Measurements from ENCODE around the gene SH3BGR.

The SH3BGR gene

GRCh38 chr21:39519835-39520234 is 68.1 kb downstream of the SH3BGR start:
- in situ Hi-C loops (cut with MboI; ENCODE audit: low pct_unique_long_range_greater_than_20kb, low sequenced_read_pairs, unreplicated experiment): no loop called here
- no peak for DNase-seq (ENCODE audit: low spot score)
- TF ChIP-seq CTCF (IDR thresholded peaks at IDR 0.05; ENCODE audit: extremely low read depth, insufficient read depth, missing control alignments): no peak

- in situ Hi-C loops (cut with MboI; ENCODE audit: low pct_unique_long_range_greater_than_20kb, low sequenced_read_pairs, unreplicated experiment): no loop called here
These were observed 71.6 kb downstream of the SH3BGR start for GRCh38 chr21:39523399-39523798.

GRCh38 chr21:39523915-39524314 is 72.1 kb downstream of the SH3BGR start:
- in situ Hi-C loops (cut with MboI; ENCODE audit: low pct_unique_long_range_greater_than_20kb, low sequenced_read_pairs, unreplicated experiment): no loop called here
- DNase-seq (ENCODE audit: low spot score): no peak
- no peak for TF ChIP-seq CTCF (IDR thresholded peaks at IDR 0.05; ENCODE audit: extremely low read depth, insufficient read depth, missing control alignments)

More at GRCh38 chr21:39523399-39523798, 71.6 kb downstream of the SH3BGR start:
- TF ChIP-seq CTCF (IDR thresholded peaks at IDR 0.05; ENCODE audit: extremely low read depth, insufficient read depth, missing control alignments): no peak
- no peak for DNase-seq (ENCODE audit: low spot score)

- no peak for TF ChIP-seq CTCF (IDR thresholded peaks at IDR 0.05; ENCODE audit: extremely low read depth, insufficient read depth, missing control alignments)
- no peak for DNase-seq (ENCODE audit: low spot score)
- in situ Hi-C loops (cut with MboI; ENCODE audit: low pct_unique_long_range_greater_than_20kb, low sequenced_read_pairs, unreplicated experiment): no loop called here
These were observed 73.4 kb downstream of the SH3BGR start for GRCh38 chr21:39525129-39525528.

- TF ChIP-seq CTCF (IDR thresholded peaks at IDR 0.05; ENCODE audit: extremely low read depth, insufficient read depth, missing control alignments): no peak
- no peak for DNase-seq (ENCODE audit: low spot score)
- in situ Hi-C loops (cut with MboI; ENCODE audit: low pct_unique_long_range_greater_than_20kb, low sequenced_read_pairs, unreplicated experiment): no loop called here
These were observed 73.8 kb downstream of the SH3BGR start for GRCh38 chr21:39525601-39526000.

- DNase-seq (ENCODE audit: low spot score): no peak
- in situ Hi-C loops (cut with MboI; ENCODE audit: low pct_unique_long_range_greater_than_20kb, low sequenced_read_pairs, unreplicated experiment): no loop called here
These were observed 75.4 kb downstream of the SH3BGR start for GRCh38 chr21:39527067-39527595.

More at GRCh38 chr21:39527067-39527595, 75.4 kb downstream of the SH3BGR start:
- TF ChIP-seq CTCF (IDR thresholded peaks at IDR 0.05; ENCODE audit: extremely low read depth, insufficient read depth, missing control alignments): no peak

All from GM13977 (cell line).